Suppressor macrophage (primary cell): ENCODE data around the gene POLDIP3.
"Not testable (repeated sequence)": the region's sequence is repeated elsewhere in the genome, so short reads cannot be mapped to it uniquely, and the experiment has no call there.

Experiments used
- DNase-seq, 4 experiments: peaks; one replicate each; pipeline ENCODE4 v3.0.0-alpha.2; 2020 to 2022

The POLDIP3 gene

DNA sequence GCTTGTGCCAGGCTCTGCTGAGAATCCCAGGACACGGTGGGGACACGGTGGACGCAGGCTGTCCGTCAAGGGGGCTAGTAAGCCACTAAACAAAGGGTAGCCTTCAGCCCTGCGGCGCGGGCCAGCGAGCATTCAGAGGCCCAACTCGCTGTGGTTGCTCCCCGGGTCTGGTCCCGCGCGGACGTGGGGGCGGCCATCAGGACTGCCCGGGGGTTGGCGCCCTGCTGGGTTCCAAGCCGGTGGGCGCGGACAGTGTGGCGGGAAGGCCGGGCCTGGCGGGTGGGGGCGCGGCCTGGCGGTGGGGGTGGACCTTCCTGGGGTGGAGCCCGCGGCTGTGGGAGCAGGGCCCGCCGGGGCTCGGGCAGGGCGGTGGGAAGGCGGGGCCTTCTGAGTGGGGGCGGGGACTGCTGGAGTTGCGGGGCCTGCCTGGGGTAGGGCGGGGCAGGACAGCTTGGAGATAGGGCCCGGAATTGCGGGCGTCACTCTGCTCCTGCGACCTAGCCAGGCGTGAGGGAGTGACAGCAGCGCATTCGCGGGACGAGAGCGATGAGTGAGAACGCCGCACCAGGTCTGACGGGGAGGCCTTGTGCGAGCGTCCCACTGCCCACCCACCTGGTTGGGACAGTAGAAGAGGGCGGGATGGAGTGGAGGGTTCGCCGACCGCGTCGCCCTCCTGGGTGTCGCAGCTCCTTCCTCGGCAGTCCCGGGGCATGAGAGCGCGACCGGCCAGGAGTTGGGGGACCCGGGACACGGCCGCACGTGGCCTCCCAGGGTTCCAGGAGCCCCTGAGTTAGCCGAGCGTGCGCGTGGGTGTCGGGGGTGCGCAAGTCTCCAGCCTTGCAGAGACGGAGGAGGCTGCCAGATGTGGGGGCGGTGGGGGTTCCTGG is 61.0 kb downstream of the POLDIP3 start, which contains the start of gene SERHL2:
TSS of gene SERHL2 (plus strand) at position 482 of the 887 bp plus-strand sequence. CDS start at position 547, 65 bp downstream.
- DNase-seq = peak; percentile 81 to 90 (median 84)

DNA sequence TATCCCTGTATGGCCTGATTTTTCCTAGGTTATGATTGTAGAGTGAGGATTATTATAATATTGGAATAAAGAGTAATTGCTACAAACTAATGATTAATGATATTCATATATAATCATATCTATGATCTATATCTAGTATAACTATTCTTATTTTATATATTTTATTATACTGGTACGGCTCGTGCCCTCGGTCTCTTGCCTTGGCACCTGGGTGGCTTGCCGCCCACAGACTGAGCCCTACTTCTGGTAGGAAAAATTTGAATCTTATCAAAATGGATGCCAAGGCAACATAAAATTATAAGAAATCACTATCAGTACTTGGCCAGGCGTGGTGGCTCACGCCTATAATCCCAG is 62.4 kb downstream of the POLDIP3 start:
- DNase-seq = not testable (repeated sequence)

DNA sequence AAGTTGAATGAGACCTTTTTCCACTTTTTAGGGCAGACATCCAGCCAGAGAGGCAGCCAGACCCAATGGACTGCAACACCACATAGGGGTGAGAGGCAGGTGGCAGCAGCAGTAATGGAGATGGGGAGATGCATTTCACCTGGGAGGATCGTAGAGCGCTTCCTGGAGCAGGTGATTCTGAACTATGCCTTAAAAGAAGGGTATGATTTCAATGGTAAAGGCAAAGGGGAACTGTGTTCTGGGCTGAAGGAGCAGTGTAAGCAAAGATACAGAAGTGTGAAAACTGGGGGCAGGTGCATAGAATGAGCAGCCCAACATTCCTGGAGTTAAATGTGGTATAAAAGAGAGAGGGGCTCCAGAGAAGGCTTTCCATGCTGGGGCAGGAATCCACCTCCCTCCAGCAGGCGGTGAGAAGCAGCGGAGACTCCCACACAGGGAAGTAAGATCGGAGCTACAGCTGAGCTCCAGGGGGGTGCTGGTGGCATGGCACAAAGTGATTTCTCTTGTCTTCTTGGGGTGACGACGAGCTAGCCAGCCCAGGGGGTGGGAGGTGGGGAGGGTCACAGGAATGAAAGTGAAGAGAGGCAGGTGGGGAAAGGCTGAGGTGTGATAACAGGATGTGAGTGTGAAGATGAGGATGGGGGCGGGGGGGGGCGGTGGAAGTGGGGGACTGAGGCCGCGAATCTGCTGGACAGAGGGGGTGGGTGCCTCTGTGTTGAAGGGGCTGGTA is 65.2 kb downstream of the POLDIP3 start:
- DNase-seq = no peak

DNA sequence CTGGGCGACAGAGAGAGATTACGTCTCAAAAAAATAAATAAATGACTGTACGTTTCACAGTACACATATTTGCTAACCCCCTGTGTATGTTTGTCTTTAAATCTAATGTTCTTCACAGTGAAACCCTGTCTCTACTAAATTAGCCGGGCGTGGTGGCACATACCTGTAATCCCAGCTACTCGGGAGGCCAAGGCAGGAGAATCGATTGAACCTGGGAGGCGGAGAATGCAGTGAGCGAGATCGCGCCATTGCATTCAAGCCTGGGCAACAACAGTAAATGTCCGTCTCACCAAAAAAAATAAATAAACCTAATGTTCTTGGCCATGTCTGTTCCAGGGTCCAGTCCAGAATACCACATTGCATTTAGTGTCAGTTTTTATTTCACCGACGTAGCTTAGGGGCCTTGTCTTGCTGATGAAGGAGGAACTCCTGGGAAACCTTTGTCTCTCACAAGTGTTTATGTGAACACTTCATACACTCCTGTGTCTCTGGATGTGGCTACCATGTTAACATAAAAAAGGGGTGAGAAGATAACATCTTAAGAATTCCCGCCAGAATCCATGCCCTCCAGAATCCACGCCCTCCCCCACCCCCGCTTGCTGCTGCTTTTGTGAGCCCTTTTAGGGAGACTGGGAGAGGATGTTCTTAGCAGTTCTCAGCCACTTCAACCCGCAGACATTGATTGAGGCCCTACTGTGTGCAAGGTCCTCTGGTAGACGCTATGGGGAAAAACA is 65.9 kb downstream of the POLDIP3 start:
- no peak for DNase-seq

- DNase-seq = not testable (repeated sequence)
These were observed 66.6 kb downstream of the POLDIP3 start for GRCh38 chr22:42548126-42548525.

DNA sequence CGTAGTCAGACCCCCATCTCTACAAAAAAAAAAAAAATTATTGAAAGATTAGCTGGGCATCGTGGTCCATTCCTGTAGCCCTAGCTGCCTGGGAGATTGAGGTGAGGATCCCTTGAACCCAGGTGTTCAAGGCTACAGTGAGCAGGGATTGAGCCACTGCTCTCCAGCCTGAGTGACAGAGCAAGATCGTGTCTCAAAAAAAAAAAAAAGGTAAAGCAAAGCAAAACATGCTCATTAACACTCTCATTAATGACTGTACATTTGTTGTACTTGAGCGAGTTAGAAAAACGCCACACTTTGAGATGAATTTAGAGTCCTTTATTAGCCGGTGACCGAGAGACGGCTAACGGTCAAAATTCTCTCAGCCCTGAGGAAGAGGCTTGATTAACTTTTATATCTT is 67.1 kb downstream of the POLDIP3 start:
- DNase-seq = no peak

DNA sequence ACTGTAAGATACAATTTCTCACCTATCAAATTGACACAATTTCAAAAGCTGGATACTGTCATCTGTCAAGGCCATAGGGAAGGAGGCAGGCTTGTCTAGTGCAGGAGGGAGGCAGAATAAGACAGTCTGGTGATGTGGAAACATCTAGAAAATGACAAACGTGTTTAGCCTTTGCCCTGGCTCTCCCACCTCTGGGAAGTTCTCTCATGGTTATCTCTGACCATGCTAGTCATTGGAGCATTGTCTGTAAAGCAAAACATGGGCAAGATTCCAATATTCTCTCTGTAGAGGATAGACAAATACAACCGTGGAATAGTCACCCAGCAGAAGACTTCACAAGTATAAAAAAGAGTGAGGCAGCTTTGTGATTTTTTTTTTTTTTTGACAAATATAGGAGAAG is 70.0 kb downstream of the POLDIP3 start:
- peak in 2 of 4 experiments; percentile 14 to 34 for DNase-seq

DNA sequence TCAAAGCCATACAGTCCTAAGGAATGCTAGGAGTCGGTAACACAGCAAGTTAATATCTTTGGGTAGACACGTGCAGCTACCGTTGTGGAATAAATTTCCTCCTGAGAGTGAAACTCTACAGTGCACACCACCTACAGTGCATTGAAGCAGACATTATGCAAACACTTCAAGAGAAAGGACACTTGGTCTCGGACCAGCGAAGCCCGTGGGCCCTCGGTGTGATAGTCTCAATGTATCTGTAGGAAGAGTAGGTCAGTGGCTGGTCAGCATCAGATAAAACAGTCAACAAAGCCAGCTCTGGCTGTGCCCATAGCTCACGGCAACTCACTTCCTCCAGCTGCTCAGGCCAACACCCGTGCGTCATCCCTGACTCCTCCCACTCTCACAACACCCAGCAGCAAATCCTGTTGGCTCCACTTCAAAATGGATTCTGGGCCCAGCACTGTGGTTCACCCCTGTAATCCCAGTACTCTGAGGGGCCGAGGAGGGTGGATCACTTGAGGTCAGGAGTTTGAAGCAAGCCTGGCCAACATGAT is 75.4 kb downstream of the POLDIP3 start:
- DNase-seq = peak in 3 of 4 experiments; percentile 21 to 33 (median 26)

DNA sequence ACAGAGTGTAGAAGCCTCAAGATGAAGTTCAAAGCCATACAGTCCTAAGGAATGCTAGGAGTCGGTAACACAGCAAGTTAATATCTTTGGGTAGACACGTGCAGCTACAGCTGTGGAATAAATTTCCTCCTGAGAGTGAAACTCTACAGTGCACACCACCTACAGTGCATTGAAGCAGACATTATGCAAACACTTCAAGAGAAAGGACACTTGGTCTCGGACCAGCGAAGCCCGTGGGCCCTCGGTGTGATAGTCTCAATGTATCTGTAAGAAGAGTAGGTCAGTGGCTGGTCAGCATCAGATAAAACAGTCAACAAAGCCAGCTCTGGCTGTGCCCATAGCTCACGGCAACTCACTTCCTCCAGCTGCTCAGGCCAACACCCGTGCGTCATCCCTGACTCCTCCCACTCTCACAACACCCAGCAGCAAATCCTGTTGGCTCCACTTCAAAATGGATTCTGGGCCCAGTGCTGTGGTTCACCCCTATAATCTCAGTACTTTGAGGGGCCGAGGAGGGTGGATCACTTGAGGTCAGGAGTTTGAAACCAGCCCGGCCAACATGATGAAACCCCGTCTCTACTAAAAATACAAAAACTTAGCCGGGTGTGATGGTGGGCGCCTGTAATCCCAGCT is 77.4 kb downstream of the POLDIP3 start:
- not testable (repeated sequence) for DNase-seq

DNA sequence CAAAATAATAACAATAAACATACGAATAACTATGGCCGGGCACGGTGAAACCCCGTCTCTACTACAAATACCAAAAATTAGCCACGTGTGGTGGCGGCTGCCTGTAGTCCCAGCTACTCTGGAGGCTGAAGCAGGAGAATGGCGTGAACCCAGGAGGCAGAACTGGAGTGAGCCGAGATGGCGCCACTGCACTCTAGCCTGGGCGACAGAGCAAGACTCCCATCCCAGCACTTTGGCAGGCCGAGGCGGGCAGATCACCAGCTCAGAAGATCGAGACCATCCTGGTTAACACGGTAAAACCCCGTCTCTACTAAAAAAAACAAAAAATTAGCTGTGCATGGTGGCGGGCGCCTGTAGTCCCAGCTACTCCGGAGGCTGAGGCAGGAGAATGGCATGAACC is 78.0 kb downstream of the POLDIP3 start:
- not testable (repeated sequence) for DNase-seq

DNA sequence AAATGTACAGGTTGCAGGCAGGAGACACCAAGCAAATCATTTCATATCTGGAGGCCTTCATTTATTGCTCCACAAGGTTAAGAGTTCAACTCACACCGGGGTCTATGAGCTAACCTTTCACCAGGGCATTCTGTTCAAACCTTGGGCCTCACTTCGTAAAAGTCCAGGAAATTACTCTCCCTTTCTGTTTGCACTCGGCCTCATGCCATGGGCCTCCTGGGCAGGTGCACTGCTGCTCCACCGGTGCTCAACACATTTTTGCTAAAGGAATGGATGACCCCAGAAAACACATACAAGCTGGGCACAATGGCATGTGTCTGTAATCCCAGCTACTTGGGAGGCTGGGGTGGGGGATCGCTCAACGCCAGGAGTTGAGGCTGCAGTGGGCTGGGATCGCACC is 78.5 kb downstream of the POLDIP3 start:
- no peak for DNase-seq

GRCh38 chr22:42535082-42535731 is 79.5 kb downstream of the POLDIP3 start:
- DNase-seq = not testable (repeated sequence)
